Esophagus muscularis mucosa (tissue), 3 donors: ENCODE measurements around the gene HTATSF1.

Source experiments
- POLR2A ChIP-seq: fragments of 450-650 bp; IDR thresholded peaks from one replicate; pipeline ENCODE4 v1.6.1; 2017; ENCODE audit warnings: antibody characterized with exemption, moderate library complexity, mild to moderate bottlenecking, low read depth
- TF ChIP-seq, protein P1 (sequence below), 3 experiments: fragments of 200-600 bp in 2 of 3; fragments of 450-650 bp in 1 of 3; sonication (generic) in 2 of 3; IDR thresholded peaks; one replicate each; pipeline ENCODE4 v1.5.1; 2017 to 2019; ENCODE audit warnings: antibody characterized with exemption in 3 of 3, mild to moderate bottlenecking in 2 of 3, moderate library complexity in 1 of 3

DNA sequence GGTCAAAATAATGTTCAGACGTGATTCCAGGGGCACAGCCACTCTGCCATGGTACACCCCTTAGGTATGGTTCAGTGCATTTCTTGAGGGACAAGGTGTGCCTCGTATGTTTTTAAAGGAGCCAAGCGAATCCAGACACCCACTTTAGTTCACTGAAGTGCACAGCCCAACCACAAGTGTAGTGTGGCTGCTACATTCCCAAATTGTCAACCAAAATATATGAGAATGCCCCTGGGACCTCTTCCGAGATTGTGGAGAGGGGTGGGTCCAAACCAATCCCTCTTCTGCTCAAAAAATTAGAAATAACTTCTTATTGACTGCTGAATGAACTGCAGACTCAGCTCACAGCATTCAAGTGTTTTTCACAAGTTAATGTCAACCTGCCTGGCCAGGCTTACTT, 17.0 kb upstream of the HTATSF1 start:
- TF ChIP-seq, protein P1, sequence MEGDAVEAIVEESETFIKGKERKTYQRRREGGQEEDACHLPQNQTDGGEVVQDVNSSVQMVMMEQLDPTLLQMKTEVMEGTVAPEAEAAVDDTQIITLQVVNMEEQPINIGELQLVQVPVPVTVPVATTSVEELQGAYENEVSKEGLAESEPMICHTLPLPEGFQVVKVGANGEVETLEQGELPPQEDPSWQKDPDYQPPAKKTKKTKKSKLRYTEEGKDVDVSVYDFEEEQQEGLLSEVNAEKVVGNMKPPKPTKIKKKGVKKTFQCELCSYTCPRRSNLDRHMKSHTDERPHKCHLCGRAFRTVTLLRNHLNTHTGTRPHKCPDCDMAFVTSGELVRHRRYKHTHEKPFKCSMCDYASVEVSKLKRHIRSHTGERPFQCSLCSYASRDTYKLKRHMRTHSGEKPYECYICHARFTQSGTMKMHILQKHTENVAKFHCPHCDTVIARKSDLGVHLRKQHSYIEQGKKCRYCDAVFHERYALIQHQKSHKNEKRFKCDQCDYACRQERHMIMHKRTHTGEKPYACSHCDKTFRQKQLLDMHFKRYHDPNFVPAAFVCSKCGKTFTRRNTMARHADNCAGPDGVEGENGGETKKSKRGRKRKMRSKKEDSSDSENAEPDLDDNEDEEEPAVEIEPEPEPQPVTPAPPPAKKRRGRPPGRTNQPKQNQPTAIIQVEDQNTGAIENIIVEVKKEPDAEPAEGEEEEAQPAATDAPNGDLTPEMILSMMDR (IDR thresholded peaks at IDR 0.05): no peak
- TF ChIP-seq POLR2A: no peak
